GM18909 (cell line): ENCODE measurements around the gene RAB3D.
"Not testable (repeated sequence)": the region's sequence is repeated elsewhere in the genome, so short reads cannot be mapped to it uniquely, and the experiment has no call there.

Experiments
- ATAC-seq: cut with Tn5 transposase; IDR thresholded peaks from one replicate; pipeline ENCODE4 v1.9.1; 2021; ENCODE audit warnings: mild to moderate bottlenecking; ENCODE audit not compliant: unreplicated experiment, poor library complexity

RAB3D gene

GRCh38 chr19:11339254-11340098 lies at the start of gene RAB3D:
RAB3D (minus strand) TSS chr19:11339657; CDS start chr19:11337399, 2,258 bp downstream.
- peak; percentile 61 for ATAC-seq

- no peak for ATAC-seq
Measured at GRCh38 chr19:11387162-11388034, 47.9 kb upstream of the RAB3D start.

- no peak for ATAC-seq
Measured at GRCh38 chr19:11384778-11385129, 45.3 kb upstream of the RAB3D start.

GRCh38 chr19:11383706-11384048 lies 44.2 kb upstream of the RAB3D start:
- ATAC-seq: no peak

GRCh38 chr19:11382898-11383705 lies 43.6 kb upstream of the RAB3D start:
- ATAC-seq: no peak

GRCh38 chr19:11380653-11381537 lies 41.4 kb upstream of the RAB3D start:
- peak; percentile 78 for ATAC-seq

- ATAC-seq: no peak
Measured at GRCh38 chr19:11379857-11380350, 40.4 kb upstream of the RAB3D start.

GRCh38 chr19:11379269-11379845 lies 39.9 kb upstream of the RAB3D start:
- not testable (repeated sequence) for ATAC-seq

- ATAC-seq: no peak
Measured at GRCh38 chr19:11378319-11379189, 39.1 kb upstream of the RAB3D start.

GRCh38 chr19:11377756-11378155 lies 38.3 kb upstream of the RAB3D start:
- ATAC-seq: no peak

GRCh38 chr19:11377237-11377636 lies 37.8 kb upstream of the RAB3D start:
- no peak for ATAC-seq

GRCh38 chr19:11375143-11375948 lies 35.9 kb upstream of the RAB3D start:
- no peak for ATAC-seq

GRCh38 chr19:11374433-11375142 lies 35.1 kb upstream of the RAB3D start, which contains the start of gene SWSAP1:
SWSAP1 (plus strand) TSS chr19:11374666; CDS start chr19:11374681, 15 bp downstream.
- ATAC-seq: peak; percentile 90

GRCh38 chr19:11373885-11374432 lies 34.5 kb upstream of the RAB3D start:
- no peak for ATAC-seq

- ATAC-seq: no peak
Measured at GRCh38 chr19:11373166-11373884, 33.9 kb upstream of the RAB3D start.

- no peak for ATAC-seq
Measured at GRCh38 chr19:11370744-11371143, 31.3 kb upstream of the RAB3D start.
